ENCODE measurements around the gene GRB10. TPM values are rescaled to one million over a fixed set of nuclear protein-coding genes. Genes with fewer than 3 reads are reported as not detected.

The GRB10 gene
- total and polyA plus RNA-seq, 4 donors, result 11.6 to 68.6 (median 41.0) TPM

DNA sequence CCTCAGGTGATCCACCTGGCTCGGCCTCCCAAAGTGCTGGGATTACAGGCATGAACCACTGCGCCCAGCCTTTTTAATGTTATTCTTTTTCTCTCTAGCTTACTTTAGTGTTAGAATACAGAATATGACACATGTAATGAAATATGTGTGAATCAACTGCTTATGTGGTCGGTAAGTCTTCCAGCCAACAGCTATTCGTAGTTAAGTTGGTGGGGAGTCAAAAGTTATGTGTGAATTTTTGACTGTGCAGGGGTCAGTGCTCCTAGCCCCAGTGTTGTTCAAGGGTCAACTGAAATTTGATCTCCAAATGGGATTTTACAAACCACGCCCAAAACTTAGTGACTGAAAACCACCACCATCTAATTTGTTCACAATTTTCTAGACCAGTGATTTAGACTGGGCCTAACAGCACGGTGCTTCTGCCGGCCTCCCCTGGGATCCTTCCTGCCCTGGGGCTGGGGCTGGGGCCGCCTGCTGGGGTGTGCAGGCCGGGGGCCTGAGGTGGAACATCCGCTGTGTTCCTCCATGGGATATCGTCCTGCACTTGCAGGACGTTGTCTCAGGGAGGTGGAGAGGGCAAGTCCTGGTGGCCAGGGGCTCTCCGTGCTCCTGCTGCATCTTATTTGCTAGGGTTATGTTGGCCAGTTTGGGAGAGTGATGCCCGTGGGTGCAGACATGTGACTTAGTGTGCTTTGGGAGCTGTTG is 24.5 kb upstream of the GRB10 start:
- Histone ChIP-seq H3K27ac (ENCODE audit: low read depth in 1 of 2, low read length in 1 of 2) (no peak overlapping the region), H3K9ac (ENCODE audit: insufficient read depth in 1 of 2, low read length in 2 of 2) (no peak overlapping the region), H3K4me1 (ENCODE audit: control insufficient read depth in 5 of 5, insufficient read depth in 5 of 5, low read length in 5 of 5) (no peaks in the 10 kb centered on the region), H3K27me3 (ENCODE audit: control insufficient read depth in 3 of 3, insufficient read depth in 3 of 3, low read length in 2 of 3) (no peaks in the 10 kb centered on the region), H3K36me3 (ENCODE audit: control insufficient read depth in 4 of 4, insufficient read depth in 4 of 4, low read length in 4 of 4) (no peaks in the 10 kb centered on the region), H3K9me3 (ENCODE audit: control insufficient read depth in 4 of 4, insufficient read depth in 3 of 4, low read length in 3 of 4) (no peaks in the 10 kb centered on the region), H3K4me3 (no peak overlapping the region)
- no peak for ATAC-seq (ENCODE audit: insufficient read depth, low FRiP score)
- DNase-seq, result no peak
- WGBS, 2 donors, result 89 to 95% methylated on average over 14 of the region's 14 CpGs
- TF ChIP-seq CTCF (IDR thresholded peaks at IDR 0.05; ENCODE audit: control extremely low read depth, extremely low read depth), result no peak

- H3K4me3 ChIP-seq, result no peak overlapping the region
- H3K9ac ChIP-seq (ENCODE audit: insufficient read depth in 1 of 2, low read length in 2 of 2), result no peak overlapping the region
- TF ChIP-seq CTCF (IDR thresholded peaks at IDR 0.05; ENCODE audit: control extremely low read depth, extremely low read depth), result no peak
- no peaks in the 10 kb centered on the region for H3K36me3 ChIP-seq (ENCODE audit: control insufficient read depth in 4 of 4, insufficient read depth in 4 of 4, low read length in 4 of 4)
- DNase-seq (no peak), ATAC-seq (ENCODE audit: insufficient read depth, low FRiP score) (no peak)
- no peaks in the 10 kb centered on the region for H3K9me3 ChIP-seq (ENCODE audit: control insufficient read depth in 4 of 4, insufficient read depth in 3 of 4, low read length in 3 of 4)
- no peaks in the 10 kb centered on the region for H3K4me1 ChIP-seq (ENCODE audit: control insufficient read depth in 5 of 5, insufficient read depth in 5 of 5, low read length in 5 of 5)
- H3K27ac ChIP-seq (ENCODE audit: low read depth in 1 of 2, low read length in 1 of 2), result no peak overlapping the region
- H3K27me3 ChIP-seq (ENCODE audit: control insufficient read depth in 3 of 3, insufficient read depth in 3 of 3, low read length in 2 of 3), result no peaks in the 10 kb centered on the region
- 73 to 81% methylated on average over 9 of the region's 9 CpGs for WGBS, 2 donors
These were observed 23.4 kb upstream of the GRB10 start for GRCh38 chr7:50806143-50806542.

GRCh38 chr7:50805447-50806125 is 22.9 kb upstream of the GRB10 start:
- no peaks in the 10 kb centered on the region for H3K4me1 ChIP-seq (ENCODE audit: control insufficient read depth in 5 of 5, insufficient read depth in 5 of 5, low read length in 5 of 5)
- no peak for DNase-seq
- 44 to 49% methylated on average over 5 of the region's 5 CpGs for WGBS, 2 donors

More at GRCh38 chr7:50805447-50806125, 22.9 kb upstream of the GRB10 start:
- H3K27me3 ChIP-seq (ENCODE audit: control insufficient read depth in 3 of 3, insufficient read depth in 3 of 3, low read length in 2 of 3), result no peaks in the 10 kb centered on the region
- no peak for ATAC-seq (ENCODE audit: insufficient read depth, low FRiP score)
- TF ChIP-seq CTCF (IDR thresholded peaks at IDR 0.05; ENCODE audit: control extremely low read depth, extremely low read depth), result no peak
- no peak overlapping the region for H3K9ac ChIP-seq (ENCODE audit: insufficient read depth in 1 of 2, low read length in 2 of 2)
- H3K9me3 ChIP-seq (ENCODE audit: control insufficient read depth in 4 of 4, insufficient read depth in 3 of 4, low read length in 3 of 4), result no peaks in the 10 kb centered on the region
- no peaks in the 10 kb centered on the region for H3K36me3 ChIP-seq (ENCODE audit: control insufficient read depth in 4 of 4, insufficient read depth in 4 of 4, low read length in 4 of 4)
- no peak overlapping the region for H3K4me3 ChIP-seq
- H3K27ac ChIP-seq (ENCODE audit: low read depth in 1 of 2, low read length in 1 of 2), result no peak overlapping the region

Data from lung (tissue), 12 donors.